Measurements from ENCODE around the gene PEAK1.
"Not testable (repeated sequence)": the region's sequence is repeated elsewhere in the genome, so short reads cannot be mapped to it uniquely, and the experiment has no call there.

Gene PEAK1

GRCh38 chr15:77239882-77240608 is 179.9 kb downstream of the PEAK1 start:
- no peak for DNase-seq (ENCODE audit: low read depth, low spot score)

GRCh38 chr15:77235566-77235965 is 184.3 kb downstream of the PEAK1 start:
- DNase-seq (ENCODE audit: low read depth, low spot score), result no peak

DNA sequence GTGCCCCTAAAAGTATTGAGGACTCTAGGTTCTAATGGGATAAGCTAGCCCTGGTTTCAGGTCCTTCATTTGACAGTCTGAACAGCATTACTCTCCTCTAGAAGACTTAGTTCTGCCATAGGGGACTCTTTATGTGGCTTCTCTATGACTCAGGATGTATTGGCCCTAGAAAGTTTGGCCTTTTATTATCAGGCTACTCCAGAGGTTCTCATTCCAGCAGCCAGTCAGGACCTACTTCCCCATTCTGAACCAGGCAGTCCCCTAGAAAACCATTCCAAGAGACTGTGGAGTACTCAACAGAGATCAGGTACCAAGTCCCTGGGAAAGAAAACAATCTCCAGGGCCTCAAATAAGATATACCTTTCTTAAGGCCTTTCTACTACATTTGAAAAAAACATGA is 191.1 kb downstream of the PEAK1 start:
- DNase-seq (ENCODE audit: low read depth, low spot score), result no peak

DNA sequence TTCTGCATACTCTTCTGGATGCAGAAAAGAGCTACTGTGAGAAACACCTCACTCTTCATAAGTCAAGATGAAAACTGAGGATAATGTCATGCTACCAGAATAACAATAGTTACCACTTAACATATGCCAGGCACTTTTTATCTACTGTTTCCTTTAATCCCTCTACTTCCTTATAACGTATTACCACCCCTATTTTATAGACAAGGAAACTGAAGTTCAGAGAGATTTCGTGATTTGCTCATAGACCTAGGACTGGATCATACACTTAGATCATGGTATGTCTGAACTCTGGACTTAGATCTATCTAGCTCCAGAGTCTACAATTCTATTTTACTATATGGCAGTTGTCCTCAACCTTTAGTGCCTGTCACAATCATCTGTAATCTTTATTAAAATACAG is 193.3 kb downstream of the PEAK1 start:
- no peak for DNase-seq (ENCODE audit: low read depth, low spot score)

DNA sequence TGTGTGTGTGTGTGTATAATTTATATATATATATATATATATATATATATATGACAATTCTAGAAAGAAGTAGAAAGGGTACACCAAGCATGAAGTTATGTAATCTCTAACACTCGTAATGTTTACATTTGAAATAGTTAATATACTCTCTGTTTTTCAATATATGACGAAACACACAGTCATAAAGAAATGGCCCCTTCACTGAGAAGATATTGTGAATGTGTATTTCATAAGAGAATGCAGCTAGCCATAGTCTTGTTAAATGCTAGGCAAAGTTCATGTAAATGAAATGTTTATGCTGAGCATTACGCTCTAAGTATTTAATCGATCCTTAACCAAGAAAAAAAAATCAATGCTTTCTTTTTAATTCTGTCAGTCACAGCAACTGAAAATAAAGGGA is 194.3 kb downstream of the PEAK1 start:
- DNase-seq (ENCODE audit: low read depth, low spot score), result no peak

DNA sequence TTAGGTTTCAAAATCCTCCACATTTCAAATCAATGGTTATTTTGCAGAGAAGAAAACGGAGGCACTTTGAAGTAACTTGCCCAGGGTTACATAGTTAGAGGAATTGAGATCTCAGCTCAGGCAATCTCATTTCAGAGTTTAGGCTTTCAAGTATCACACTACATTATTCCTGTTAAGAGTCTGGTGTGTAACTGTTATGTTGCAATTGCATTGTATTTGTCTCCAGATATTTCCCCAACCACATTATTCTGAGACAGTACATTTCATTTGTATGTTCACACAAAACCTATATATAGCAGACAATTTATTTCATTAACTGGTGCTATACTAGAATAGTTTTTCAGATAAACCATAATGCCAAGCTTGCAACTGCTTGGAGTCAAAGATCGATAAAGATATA is 194.8 kb downstream of the PEAK1 start:
- DNase-seq (ENCODE audit: low read depth, low spot score), result no peak

GRCh38 chr15:77224352-77224751 is 195.6 kb downstream of the PEAK1 start:
- no peak for DNase-seq (ENCODE audit: low read depth, low spot score)

DNA sequence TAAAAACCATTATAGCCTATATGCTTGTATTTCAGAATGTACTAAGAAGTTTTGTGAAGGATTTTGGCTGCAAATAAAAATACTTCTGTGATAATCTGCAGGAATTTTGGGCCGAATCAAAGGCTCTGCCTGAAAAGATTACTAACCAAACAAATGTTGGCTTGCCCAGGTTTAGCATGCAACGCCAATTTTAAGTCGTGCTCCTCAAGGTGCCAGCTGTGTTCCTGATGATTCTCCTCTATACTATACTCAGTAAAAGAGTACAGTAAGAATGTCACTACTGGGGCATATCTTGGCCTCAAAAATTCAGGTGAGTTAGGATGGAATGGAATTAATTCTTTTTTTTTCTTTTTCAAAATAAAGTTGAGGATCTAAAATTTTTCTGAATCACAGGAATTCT is 198.2 kb downstream of the PEAK1 start:
- no peak for DNase-seq (ENCODE audit: low read depth, low spot score)

DNA sequence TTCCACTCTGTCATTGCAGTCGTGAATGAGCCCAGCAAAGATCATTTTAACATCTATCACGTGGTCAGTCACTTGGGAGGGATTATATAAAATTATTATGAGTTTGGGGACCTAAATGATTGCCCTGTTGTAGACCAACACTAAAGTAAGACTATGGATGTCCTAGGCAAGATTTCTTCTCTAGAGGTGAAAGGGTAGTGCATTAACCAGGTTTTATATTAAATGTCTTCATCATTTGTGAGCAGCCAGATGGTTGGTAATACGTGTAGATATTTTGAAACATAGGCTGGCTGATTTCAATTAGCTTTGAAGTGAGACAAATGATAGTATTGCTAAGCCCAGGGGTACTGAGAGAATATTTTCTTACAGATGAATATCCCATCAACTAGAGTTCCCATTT is 198.7 kb downstream of the PEAK1 start:
- DNase-seq (ENCODE audit: low read depth, low spot score), result no peak

DNA sequence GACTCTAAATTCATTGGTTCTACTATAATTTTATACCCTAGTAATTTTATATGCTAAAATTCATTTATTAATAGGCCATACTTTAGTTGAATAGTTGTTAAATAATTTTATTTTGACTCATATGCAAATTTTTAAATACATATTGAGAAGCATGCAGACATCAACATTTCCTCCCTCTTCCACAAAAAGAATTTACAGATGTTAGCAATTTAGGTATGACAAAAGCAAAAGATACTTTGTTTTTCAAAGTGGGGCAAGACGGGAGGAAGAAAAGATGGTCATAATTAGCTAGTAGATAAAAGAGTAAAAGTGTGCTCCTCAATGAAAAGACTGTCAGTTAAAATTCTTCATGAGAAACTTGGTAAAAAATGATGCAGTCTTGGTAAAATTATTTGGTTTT is 200.1 kb downstream of the PEAK1 start:
- DNase-seq (ENCODE audit: low read depth, low spot score), result no peak

GRCh38 chr15:77209221-77209620 is 210.7 kb downstream of the PEAK1 start:
- no peak for DNase-seq (ENCODE audit: low read depth, low spot score)

DNA sequence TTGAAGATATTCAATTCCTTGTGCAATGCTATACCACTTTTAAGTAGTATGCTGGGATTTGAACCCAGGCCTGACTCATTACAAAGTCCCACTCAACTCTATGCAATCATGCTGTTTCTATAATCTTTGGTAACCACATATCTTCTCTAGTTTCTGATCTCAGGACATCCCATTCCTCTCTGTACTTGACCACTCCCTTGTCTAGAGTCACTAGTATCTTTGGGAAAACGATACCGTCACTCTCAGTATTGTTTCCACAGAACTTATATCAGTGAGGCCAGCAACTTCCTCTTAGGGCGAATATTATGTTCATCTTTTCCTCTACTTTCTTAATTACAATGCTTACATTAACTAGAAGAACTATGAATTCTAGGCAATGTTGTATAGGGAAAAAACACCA is 211.7 kb downstream of the PEAK1 start:
- DNase-seq (ENCODE audit: low read depth, low spot score), result no peak

- no peak for DNase-seq (ENCODE audit: low read depth, low spot score)
Measured at GRCh38 chr15:77201665-77202064, 218.2 kb downstream of the PEAK1 start.

DNA sequence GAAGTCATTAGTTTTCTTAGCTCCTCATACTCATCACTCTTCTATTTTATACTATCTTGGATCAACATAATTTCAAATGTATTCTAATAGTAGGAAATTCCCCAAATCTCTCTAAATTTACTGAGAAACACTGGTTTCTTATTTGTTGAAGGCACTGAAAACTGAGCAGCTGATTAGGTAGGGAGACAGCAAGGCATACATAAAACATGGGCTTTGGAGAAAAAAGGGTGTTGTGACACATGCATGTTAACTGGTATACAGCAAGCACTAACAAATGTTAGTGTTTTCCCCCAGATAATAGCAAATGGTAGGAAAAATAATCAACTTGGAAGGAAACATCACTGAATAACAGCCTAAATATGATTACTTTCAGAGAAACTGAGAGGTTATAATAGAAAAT is 223.5 kb downstream of the PEAK1 start:
- DNase-seq (ENCODE audit: low read depth, low spot score), result no peak

GRCh38 chr15:77195586-77195985 is 224.3 kb downstream of the PEAK1 start:
- DNase-seq (ENCODE audit: low read depth, low spot score), result no peak

DNA sequence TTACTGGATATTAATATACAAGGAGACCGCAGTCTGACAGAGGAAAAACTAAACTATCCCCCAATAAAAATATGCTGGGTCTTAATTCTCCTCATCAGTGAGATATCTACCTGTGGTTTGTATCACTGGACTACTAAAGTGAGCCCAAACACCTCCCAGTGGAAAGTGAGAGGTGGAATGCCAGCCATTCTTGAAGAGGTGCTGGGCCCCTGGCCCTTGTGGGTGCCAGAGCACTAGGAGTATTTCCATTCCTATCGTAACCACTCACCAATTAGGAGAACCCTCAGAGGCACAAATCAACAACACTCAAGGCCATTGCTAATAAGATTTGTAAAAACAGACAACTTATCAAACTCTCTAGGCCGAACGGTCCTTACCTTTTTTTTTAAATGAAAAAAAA is 227.5 kb downstream of the PEAK1 start:
- DNase-seq (ENCODE audit: low read depth, low spot score), result no peak

- DNase-seq (ENCODE audit: low read depth, low spot score), result no peak
Measured at GRCh38 chr15:77191230-77191834, 228.6 kb downstream of the PEAK1 start.

DNA sequence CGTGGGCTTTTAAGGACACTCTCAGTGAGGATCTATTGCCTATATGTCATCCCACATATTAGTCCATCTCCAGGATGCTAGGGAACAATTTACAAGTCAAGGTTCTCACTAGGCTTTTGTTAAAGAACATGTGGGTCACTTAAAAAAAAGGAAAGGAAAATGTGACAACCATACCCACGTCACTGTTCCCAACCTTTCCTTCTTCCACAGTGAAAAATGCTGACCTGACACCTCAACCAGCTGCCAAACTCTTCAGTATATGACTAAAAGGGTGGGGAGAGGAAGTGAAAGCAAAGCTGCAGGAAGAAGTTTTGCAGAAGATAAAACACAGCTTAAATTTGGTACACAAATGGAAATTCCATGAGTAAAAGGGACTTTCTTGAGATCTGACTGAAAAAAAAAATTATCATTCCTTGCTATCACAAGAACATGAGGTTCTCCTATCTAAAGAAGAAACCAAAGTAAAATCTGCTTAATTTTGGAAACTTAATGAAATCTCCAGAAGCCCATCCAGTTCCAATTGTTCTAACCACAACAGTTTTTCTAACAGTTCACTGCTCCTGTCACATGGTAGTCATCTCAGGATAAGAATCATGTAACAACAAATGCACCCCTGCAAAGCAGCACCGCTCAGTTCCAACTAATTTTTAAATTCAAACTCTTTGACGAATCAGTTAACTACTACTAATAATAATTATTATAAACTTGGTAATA is 232.0 kb downstream of the PEAK1 start:
- DNase-seq (ENCODE audit: low read depth, low spot score), result no peak

DNA sequence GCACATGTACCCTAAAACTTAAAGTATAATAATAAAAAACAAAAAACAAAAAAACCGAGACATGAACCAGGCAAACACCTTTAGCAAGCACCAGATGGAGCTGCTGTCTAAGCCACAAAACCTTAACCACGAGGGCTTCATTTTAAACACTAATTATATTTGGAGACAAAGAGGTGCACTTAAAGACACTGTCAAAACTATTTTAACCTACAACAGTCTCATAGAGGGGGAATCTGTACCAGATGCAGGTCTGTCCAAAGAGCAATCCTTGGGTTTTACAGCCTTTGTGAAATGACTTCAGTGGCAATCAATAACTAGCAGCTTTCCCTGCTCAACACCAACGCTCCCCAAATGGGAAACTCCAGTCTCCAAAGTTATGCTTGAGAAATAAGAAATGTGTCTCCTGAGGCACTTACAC is 233.3 kb downstream of the PEAK1 start:
- DNase-seq (ENCODE audit: low read depth, low spot score), result peak; percentile 8

DNA sequence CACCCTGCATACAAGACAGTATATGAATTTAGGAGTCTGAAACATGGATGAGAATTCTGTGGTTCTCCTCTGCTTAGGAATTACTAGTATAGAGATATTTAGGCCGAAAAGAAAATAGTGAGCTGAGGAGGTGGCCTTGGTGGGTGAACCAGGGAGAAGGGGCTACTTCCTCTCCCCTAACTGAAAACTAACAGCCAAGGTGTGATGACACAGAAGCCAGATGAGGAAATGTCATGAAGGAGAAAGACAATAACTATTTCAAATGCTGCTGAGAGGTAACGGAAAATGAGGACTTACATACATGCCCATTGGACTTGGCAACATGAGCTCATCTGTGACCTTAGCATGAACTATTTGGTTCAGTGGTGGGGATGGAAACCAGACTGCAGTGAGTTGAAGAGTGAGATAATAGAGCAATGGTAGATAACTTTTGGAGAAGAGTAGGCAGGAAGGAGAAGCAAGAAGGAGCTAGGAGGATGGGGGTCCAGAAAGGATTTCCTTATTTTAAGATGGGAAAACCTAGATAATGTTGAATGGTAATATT is 234.6 kb downstream of the PEAK1 start:
- no peak for DNase-seq (ENCODE audit: low read depth, low spot score)

DNA sequence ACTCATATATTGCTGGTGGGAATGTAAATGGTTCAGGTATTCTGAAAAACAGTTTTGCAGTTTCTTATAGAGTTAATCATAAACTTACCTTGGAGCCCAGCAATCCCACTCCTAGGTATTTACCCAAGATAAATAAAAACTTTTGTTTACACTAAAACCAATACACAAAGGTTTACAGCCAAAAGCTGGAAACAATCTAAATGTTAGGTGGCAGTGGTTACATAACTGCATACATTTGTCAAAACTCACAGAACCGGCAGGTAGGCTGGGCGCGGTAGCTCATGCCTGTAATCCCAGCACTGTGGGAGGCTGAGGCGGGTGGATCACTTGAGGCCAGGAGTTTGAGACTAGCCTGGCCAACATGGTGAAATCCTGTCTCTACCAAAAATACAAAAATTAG is 235.6 kb downstream of the PEAK1 start:
- not testable (repeated sequence) for DNase-seq (ENCODE audit: low read depth, low spot score)

- DNase-seq (ENCODE audit: low read depth, low spot score), result no peak
Measured at GRCh38 chr15:77183066-77183465, 236.8 kb downstream of the PEAK1 start.

Data from ELF-1 (cell line).